Head of caudate nucleus (tissue), 42 donors: ENCODE results near the gene ASZ1.

Source experiments
- DNase-seq, 42 donors: peaks; one replicate each; pipeline versions ENCODE4 v3.0.0 to v3.0.0-alpha.2; 2020 to 2021; ENCODE audit warnings: mixed read lengths in 7 of 42
- intact Hi-C: fragments of 100-400 bp; cut with DNase I; formaldehyde crosslinking; loops from one replicate; pipeline ENCODE4 v1.15.0; 2022

Gene ASZ1

DNA sequence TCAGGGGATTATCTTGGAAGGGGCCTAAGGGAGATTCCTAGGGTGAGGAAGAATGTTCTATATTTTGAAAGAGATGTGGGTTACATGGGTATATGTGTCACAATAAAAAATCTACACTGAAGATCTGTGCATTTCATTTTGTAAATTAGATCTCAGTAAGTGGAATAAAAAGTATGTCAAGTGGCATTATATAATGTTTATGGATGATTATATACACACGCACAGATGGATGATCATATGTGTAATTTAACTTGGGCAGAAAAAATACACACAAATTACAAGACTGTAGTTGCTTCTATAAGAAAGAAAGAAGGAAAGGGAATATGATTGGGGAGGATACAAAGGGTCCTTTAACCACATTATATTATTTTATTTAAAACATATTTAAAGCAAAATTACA lies 18.5 kb downstream of the ASZ1 start:
- intact Hi-C loops = no loop called here
- no peak for DNase-seq

DNA sequence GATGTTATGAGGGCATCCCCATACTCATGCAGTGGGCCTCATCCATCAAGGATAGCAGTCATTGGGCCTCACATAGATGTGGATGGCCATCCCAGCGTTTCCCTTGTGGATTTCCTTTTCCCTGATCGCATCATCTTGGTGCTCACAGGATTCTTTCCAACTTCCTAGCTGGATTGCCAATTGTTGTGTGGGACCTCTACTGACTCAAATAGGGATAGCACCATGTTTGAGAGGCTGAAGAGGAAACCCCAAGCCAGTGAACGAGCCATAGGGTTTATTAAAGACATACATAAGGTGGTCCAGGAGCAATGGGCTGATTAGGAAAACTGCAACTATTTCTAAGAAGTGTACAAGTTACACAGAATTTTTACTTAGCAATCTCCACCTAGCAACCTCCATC lies 21.8 kb downstream of the ASZ1 start:
- DNase-seq = no peak
- intact Hi-C loops = no loop called here

GRCh38 chr7:117403737-117404136 lies 23.6 kb downstream of the ASZ1 start:
- intact Hi-C loops = no loop called here

DNA sequence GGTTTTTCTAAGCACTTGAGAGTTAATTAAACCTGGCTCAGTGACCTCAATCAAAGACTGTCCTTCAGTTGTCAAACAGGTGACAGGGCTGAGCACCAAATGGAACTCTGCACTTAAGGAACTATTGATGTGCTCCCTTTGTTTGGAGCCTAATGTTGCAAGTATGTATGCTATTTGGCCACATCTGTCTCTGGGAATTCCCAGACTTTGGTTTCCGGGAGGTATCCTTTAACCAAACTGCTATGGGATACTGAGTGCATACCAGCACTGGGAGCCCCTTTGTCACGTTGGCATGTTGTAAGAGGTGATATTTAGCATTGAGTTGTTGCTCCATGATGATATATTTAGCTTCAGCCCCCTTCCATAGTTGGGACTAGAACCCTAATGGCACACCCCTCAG lies 25.2 kb downstream of the ASZ1 start:
- no peak for DNase-seq
- intact Hi-C loops = no loop called here

More at GRCh38 chr7:117403737-117404136, 23.6 kb downstream of the ASZ1 start:
- no peak for DNase-seq

DNA sequence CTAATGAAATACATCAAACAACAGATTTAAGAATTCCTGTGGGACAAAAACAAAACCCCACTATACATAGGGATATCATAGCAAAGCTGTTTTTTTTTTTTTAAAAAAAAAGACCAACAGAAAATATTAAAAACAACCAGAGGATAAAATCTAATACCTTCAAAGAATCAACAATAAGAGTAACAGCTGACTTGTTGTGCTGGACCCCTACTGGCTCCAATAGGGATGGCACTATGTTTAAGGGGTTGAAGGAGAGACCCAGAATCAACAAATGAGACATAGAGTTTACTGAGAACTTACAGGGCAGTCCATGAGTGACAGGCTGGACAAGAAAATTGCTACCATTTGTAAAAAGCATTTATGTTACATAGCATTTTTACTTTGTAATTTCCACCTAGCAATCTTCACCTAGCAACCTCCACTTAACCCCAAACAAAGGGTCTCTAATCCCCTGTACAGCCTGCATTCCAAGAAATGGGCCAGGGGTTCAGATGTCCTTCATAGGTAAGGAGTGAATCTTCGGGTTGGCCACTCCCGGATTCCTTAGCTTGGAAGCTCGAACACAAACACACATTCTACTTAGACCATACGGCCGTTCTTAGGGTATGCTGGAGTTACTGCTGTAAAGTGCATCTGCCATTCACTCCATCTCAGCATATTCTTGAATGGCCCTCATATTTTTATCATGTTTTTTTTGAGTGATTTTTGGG lies 25.8 kb downstream of the ASZ1 start:
- DNase-seq = no peak
- intact Hi-C loops = no loop called here

DNA sequence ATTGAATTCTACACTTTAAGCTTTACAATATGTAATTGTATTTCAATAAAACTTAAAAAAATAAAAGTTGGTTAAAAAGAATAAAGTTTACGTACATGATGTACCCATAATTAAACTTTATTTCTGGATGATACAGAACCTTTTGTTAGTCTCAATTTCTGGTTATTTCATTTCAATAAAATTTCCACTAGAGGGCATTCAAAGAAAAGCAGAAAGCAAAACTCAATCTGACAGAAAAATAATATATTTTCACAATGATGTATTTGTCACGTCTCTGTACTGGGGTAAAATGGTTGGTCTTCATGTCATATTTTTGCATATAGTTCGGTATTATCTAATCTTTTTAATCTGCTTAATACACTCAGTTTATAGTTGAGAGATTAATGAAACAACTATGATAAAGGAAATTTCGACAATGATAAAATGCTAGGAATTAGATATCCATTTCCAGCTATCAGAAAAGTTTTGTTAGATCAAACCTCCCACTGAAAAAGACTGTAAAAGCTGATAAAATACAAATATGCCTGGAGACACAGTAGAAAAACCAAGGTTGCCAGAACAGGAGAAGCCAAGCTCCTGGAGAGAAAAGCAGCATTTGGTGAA lies 27.4 kb downstream of the ASZ1 start:
- DNase-seq = no peak
- intact Hi-C loops = no loop called here

- no peak for DNase-seq
- intact Hi-C loops = no loop called here
Observed at GRCh38 chr7:117395743-117396142, 31.6 kb downstream of the ASZ1 start.

- DNase-seq = no peak
- intact Hi-C loops = no loop called here
Observed at GRCh38 chr7:117393781-117394180, 33.5 kb downstream of the ASZ1 start.

DNA sequence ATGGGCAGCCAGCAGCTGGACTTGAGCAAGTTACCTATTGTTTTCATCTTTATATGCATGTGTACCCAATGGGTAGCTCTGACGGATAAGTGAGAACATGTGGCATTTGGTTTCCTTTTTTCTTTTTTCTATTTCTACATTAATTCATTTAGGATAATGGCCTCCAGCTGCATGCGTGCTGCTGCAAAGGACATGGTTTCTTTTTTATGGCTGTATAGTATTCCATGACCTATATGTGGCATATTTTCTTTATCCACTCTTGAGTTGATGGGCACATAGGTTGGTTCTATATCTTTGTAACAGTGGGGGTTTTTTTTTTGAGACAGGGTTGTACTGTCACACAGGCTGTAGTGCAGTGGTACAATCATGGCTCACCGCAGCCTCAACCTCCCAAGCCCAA lies 37.4 kb downstream of the ASZ1 start:
- intact Hi-C loops = loop anchor here (5.0 kb wide), 1 partner anchor 168 kb away; no protein-coding TSS in a partner anchor
- no peak for DNase-seq

- intact Hi-C loops = loop anchor here (5.0 kb wide), 1 partner anchor 164 kb away; no protein-coding TSS in a partner anchor
- no peak for DNase-seq
Observed at GRCh38 chr7:117386110-117386706, 41.1 kb downstream of the ASZ1 start.

DNA sequence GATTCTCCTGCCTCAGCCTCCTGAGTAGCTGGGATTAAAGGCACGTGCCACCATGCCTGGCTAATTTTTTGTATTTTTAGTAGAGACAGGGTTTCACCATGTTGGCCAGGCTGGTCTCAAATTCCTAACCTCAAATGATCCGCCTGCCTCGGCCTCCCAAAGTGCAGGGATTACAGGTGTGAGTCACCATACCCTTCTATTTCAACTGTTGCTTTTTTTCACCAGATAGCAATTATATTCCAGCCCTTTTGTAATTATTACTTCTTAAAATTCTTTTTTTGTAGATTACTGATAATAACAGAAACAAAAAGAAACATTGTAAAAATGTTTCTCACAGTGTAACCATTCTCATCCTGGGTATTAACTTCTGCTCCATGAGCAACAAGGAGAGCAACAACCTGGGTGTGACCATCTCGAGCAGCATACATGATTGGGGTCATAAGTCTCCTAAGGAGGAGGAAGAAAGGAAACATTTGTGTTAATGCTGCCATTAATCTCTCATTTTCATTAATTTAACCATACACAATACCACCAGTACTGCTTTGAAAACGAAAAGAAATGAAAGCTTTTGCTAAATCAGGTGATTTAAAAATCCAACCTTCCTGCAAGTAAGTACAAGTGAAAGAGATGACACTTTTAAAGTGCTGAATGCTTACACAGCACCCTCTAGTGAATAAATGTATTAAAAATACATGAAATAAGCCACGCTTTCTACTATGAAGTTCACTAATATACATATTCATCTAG lies 41.8 kb downstream of the ASZ1 start:
- intact Hi-C loops = loop anchor here (5.0 kb wide), 1 partner anchor 163 kb away; no protein-coding TSS in a partner anchor

DNA sequence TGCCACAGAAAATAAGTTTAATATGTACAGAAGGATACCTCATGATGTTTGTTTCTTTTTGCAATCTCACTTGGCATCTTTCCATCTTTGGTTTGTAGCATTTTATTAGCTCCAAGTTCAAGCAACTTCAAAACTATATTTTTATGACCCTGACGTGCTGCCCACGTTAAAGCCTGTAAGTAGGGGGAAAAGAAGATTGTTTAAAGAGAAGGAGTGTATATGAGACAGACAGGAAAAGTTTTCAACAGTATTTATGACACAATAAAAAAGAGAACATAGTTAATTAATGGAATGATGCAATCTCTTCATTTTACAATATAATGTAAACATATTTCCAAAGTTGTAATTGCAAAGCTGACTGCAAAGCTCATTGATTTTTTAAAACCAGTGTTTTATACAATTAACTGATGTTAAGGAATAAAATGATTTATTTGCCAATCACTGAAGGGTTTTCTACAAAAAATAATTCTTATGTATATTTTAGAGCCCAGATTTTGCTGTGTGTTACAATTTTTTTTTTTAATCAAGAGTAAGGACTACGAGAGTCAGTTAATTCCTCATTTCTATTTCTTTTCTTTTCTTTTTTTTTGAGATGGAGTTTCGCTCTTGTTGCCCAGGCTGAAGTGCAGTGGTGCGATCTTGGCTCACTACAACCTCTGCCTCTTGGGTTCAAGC lies 42.5 kb downstream of the ASZ1 start:
- no peak for DNase-seq
- intact Hi-C loops = loop anchor here (5.0 kb wide), 1 partner anchor 163 kb away; no protein-coding TSS in a partner anchor

More for the DNA sequence above, 41.8 kb downstream of the ASZ1 start:
- no peak for DNase-seq

- no peak for DNase-seq
- intact Hi-C loops = no loop called here
Observed at GRCh38 chr7:117383483-117384189, 43.7 kb downstream of the ASZ1 start.

DNA sequence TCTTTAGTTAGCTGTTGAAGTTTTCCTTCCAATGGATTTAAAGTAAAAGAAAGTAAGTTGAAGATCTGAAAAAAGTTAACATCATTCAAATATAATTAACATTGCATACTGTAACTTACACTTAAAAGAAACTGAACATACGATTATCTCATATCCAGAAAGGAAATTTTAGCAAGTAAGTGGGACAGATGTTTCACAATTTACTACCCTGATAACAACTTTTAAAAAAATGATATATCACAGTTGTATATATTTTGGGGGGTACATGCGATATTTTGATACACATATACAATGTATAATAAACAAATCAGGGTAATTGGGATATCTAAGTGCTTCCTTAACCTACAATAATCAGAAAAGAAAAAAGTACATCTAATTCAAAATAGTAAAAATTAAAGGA lies 44.2 kb downstream of the ASZ1 start:
- no peak for DNase-seq
- intact Hi-C loops = no loop called here

GRCh38 chr7:117381362-117381761 lies 45.9 kb downstream of the ASZ1 start:
- DNase-seq = peak in 3 of 42 donors; percentile 6 to 33 (median 11)
- intact Hi-C loops = no loop called here

- intact Hi-C loops = loop anchor here (10.0 kb wide), 1 partner anchor 61 kb away; no protein-coding TSS in a partner anchor
- no peak for DNase-seq
Observed at GRCh38 chr7:117375380-117375779, 51.9 kb downstream of the ASZ1 start.

DNA sequence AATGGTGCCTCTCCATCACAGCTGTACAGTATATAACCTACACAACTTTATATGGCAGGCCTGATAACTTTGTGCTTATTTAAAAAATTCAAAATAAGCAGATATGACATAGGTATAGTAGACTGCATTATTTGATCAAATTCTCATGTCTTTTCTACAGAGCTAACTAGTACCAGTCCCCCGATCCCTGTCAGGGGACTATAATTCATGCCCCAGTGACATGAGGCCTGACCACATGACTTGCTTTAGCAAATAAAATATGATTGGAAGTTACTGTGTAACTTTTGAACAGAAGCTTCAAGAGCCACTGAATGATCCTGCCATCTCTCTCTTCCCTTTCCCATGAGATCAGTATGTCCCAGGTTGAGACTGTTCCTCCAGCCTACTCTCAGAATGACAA lies 55.2 kb downstream of the ASZ1 start:
- no peak for DNase-seq
- intact Hi-C loops = loop anchor here (10.0 kb wide), 1 partner anchor 57 kb away; no protein-coding TSS in a partner anchor

GRCh38 chr7:117364339-117365080 lies 62.8 kb downstream of the ASZ1 start:
- no peak for DNase-seq

More at GRCh38 chr7:117364339-117365080, 62.8 kb downstream of the ASZ1 start:
- intact Hi-C loops = no loop called here
